T-helper 2 cell treated with Interferon-gamma antibody and Interleukin-4, amounts not matched to agents 5 μg/mL and 100 μg/mL, for 36 hours (primary cell): ENCODE results near the gene FOXE3.
A peak's percentile ranks its signal among the peaks of the same experiment; 100 is the strongest.

Experiments
- DNase-seq: peaks from one replicate; pipeline ENCODE4 v3.0.0; 2021; ENCODE audit warnings: low spot score
- H3K27ac Mint-ChIP-seq: one replicate; pipeline ENCODE4 v1.8.0; 2021; ENCODE audit warnings: mild to moderate bottlenecking, mixed read lengths
- H3K27me3 Mint-ChIP-seq: one replicate; pipeline ENCODE4 v1.8.0; 2021; ENCODE audit warnings: low read depth, mixed read lengths
- H3K36me3 Mint-ChIP-seq: one replicate; pipeline ENCODE4 v1.8.0; 2021; ENCODE audit warnings: low read depth, mixed read lengths
- H3K4me1 Mint-ChIP-seq: one replicate; pipeline ENCODE4 v1.8.0; 2021; ENCODE audit warnings: low read depth, mixed read lengths
- H3K4me3 Mint-ChIP-seq: one replicate; pipeline ENCODE4 v1.8.0; 2022; ENCODE audit warnings: mild to moderate bottlenecking, moderate library complexity, mixed read lengths
- H3K9me3 Mint-ChIP-seq: one replicate; pipeline ENCODE4 v1.8.0; 2021; ENCODE audit warnings: mixed read lengths

Gene FOXE3

GRCh38 chr1:47415728-47416318 is at the start of gene FOXE3:
Gene FOXE3, plus strand, starts transcription at chr1:47416285. Its CDS starts 31 bp downstream, at chr1:47416316.
- no peak for DNase-seq
- Mint-ChIP-seq H3K27me3 (peaks cover 61% of the 10 kb centered on the region), H3K4me1 (peaks cover 2% of the 10 kb centered on the region), H3K9me3 (no peaks in the 10 kb centered on the region), H3K27ac (no peak within 1 kb of the TSS), H3K36me3 (peaks cover 2% of the 10 kb centered on the region), H3K4me3 (peak within 1 kb of the TSS; percentile 55)

- Mint-ChIP-seq H3K36me3 (peaks cover 20% of the 10 kb centered on the region), H3K4me1 (no peaks in the 10 kb centered on the region), H3K4me3 (no peak overlapping the region), H3K27ac (no peak overlapping the region), H3K27me3 (no peaks in the 10 kb centered on the region), H3K9me3 (no peaks in the 10 kb centered on the region)
- no peak for DNase-seq
These were observed 48.4 kb upstream of the FOXE3 start for GRCh38 chr1:47367651-47368050.

GRCh38 chr1:47371016-47371517 is 45.0 kb upstream of the FOXE3 start:
- DNase-seq = no peak
- H3K9me3 Mint-ChIP-seq = no peaks in the 10 kb centered on the region
- no peak overlapping the region for H3K27ac Mint-ChIP-seq
- no peak overlapping the region for H3K4me3 Mint-ChIP-seq
- H3K4me1 Mint-ChIP-seq = no peaks in the 10 kb centered on the region
- H3K36me3 Mint-ChIP-seq = peaks cover 36% of the 10 kb centered on the region
- no peaks in the 10 kb centered on the region for H3K27me3 Mint-ChIP-seq

GRCh38 chr1:47374501-47374900 is 41.6 kb upstream of the FOXE3 start:
- Mint-ChIP-seq H3K4me3 (no peak overlapping the region), H3K36me3 (peaks cover 36% of the 10 kb centered on the region), H3K27ac (no peak overlapping the region), H3K9me3 (no peaks in the 10 kb centered on the region), H3K27me3 (no peaks in the 10 kb centered on the region), H3K4me1 (no peaks in the 10 kb centered on the region)
- DNase-seq = no peak

- Mint-ChIP-seq H3K27me3 (no peaks in the 10 kb centered on the region), H3K9me3 (no peaks in the 10 kb centered on the region), H3K4me1 (no peaks in the 10 kb centered on the region), H3K4me3 (no peak overlapping the region), H3K27ac (no peak overlapping the region), H3K36me3 (peaks cover 28% of the 10 kb centered on the region)
- no peak for DNase-seq
These were observed 37.9 kb upstream of the FOXE3 start for GRCh38 chr1:47378147-47378546.

GRCh38 chr1:47380699-47381098 is 35.4 kb upstream of the FOXE3 start:
- H3K9me3 Mint-ChIP-seq = no peaks in the 10 kb centered on the region
- H3K27ac Mint-ChIP-seq = no peak overlapping the region
- no peaks in the 10 kb centered on the region for H3K27me3 Mint-ChIP-seq
- H3K4me1 Mint-ChIP-seq = no peaks in the 10 kb centered on the region
- DNase-seq = no peak
- H3K36me3 Mint-ChIP-seq = peaks cover 12% of the 10 kb centered on the region
- H3K4me3 Mint-ChIP-seq = no peak overlapping the region

- Mint-ChIP-seq H3K27me3 (no peaks in the 10 kb centered on the region), H3K4me3 (no peak overlapping the region), H3K27ac (no peak overlapping the region), H3K36me3 (peaks cover 12% of the 10 kb centered on the region), H3K9me3 (no peaks in the 10 kb centered on the region), H3K4me1 (no peaks in the 10 kb centered on the region)
- DNase-seq = no peak
These were observed 33.6 kb upstream of the FOXE3 start for GRCh38 chr1:47382399-47382983.

GRCh38 chr1:47384083-47384482 is 32.0 kb upstream of the FOXE3 start:
- H3K4me3 Mint-ChIP-seq = no peak overlapping the region

GRCh38 chr1:47385020-47385419 is 31.1 kb upstream of the FOXE3 start:
- Mint-ChIP-seq H3K4me1 (no peaks in the 10 kb centered on the region), H3K27me3 (peaks cover 3% of the 10 kb centered on the region), H3K36me3 (peaks cover 3% of the 10 kb centered on the region), H3K9me3 (no peaks in the 10 kb centered on the region), H3K27ac (no peak overlapping the region), H3K4me3 (no peak overlapping the region)
- no peak for DNase-seq

More at GRCh38 chr1:47384083-47384482, 32.0 kb upstream of the FOXE3 start:
- DNase-seq = no peak
- H3K27me3 Mint-ChIP-seq = no peaks in the 10 kb centered on the region
- H3K9me3 Mint-ChIP-seq = no peaks in the 10 kb centered on the region
- H3K27ac Mint-ChIP-seq = no peak overlapping the region
- no peaks in the 10 kb centered on the region for H3K4me1 Mint-ChIP-seq
- H3K36me3 Mint-ChIP-seq = peaks cover 7% of the 10 kb centered on the region

GRCh38 chr1:47386268-47386667 is 29.8 kb upstream of the FOXE3 start:
- Mint-ChIP-seq H3K4me1 (no peaks in the 10 kb centered on the region), H3K36me3 (peaks cover 3% of the 10 kb centered on the region), H3K27me3 (peaks cover 9% of the 10 kb centered on the region), H3K4me3 (no peak overlapping the region), H3K27ac (no peak overlapping the region), H3K9me3 (no peaks in the 10 kb centered on the region)
- no peak for DNase-seq

- no peak for DNase-seq
- Mint-ChIP-seq H3K4me1 (no peaks in the 10 kb centered on the region), H3K9me3 (no peaks in the 10 kb centered on the region), H3K27ac (no peak overlapping the region), H3K36me3 (no peaks in the 10 kb centered on the region), H3K27me3 (peaks cover 17% of the 10 kb centered on the region), H3K4me3 (no peak overlapping the region)
These were observed 27.8 kb upstream of the FOXE3 start for GRCh38 chr1:47388030-47388890.

- Mint-ChIP-seq H3K27me3 (peaks cover 17% of the 10 kb centered on the region), H3K36me3 (no peaks in the 10 kb centered on the region), H3K4me1 (no peaks in the 10 kb centered on the region), H3K9me3 (no peaks in the 10 kb centered on the region), H3K4me3 (no peak overlapping the region), H3K27ac (no peak overlapping the region)
- peak; percentile 30 for DNase-seq
These were observed 27.2 kb upstream of the FOXE3 start for GRCh38 chr1:47388891-47389238.

GRCh38 chr1:47389731-47390130 is 26.4 kb upstream of the FOXE3 start:
- H3K27me3 Mint-ChIP-seq = peaks cover 23% of the 10 kb centered on the region
- H3K4me1 Mint-ChIP-seq = no peaks in the 10 kb centered on the region
- H3K27ac Mint-ChIP-seq = no peak overlapping the region
- H3K36me3 Mint-ChIP-seq = no peaks in the 10 kb centered on the region
- no peak for DNase-seq
- H3K4me3 Mint-ChIP-seq = no peak overlapping the region
- no peaks in the 10 kb centered on the region for H3K9me3 Mint-ChIP-seq

- no peaks in the 10 kb centered on the region for H3K4me1 Mint-ChIP-seq
- H3K36me3 Mint-ChIP-seq = no peaks in the 10 kb centered on the region
- H3K9me3 Mint-ChIP-seq = no peaks in the 10 kb centered on the region
- H3K27ac Mint-ChIP-seq = no peak overlapping the region
- H3K27me3 Mint-ChIP-seq = peaks cover 29% of the 10 kb centered on the region
- no peak for DNase-seq
- no peak overlapping the region for H3K4me3 Mint-ChIP-seq
These were observed 25.2 kb upstream of the FOXE3 start for GRCh38 chr1:47390843-47391242.
